GM23338 (cell line): ENCODE data around the gene ABCA13.

Experiments
- CREB1 ChIP-seq: fragments of 250-450 bp; sonication (Bioruptor Pico); IDR thresholded peaks from 2 replicates; pipeline ENCODE4 v1.5.0; 2020; ENCODE audit warnings: low read depth, mild to moderate bottlenecking, moderate library complexity
- CTCF ChIP-seq, 2 experiments: fragments of 200-600 bp in 1 of 2; sonication (generic) in 1 of 2; conservative IDR thresholded peaks; 2 replicates each; pipeline versions ENCODE4 v1.5.1 to v1.6.1; 2016 to 2017; ENCODE audit warnings: antibody characterized with exemption in 2 of 2, low read depth in 2 of 2, mild to moderate bottlenecking in 2 of 2, moderate library complexity in 1 of 2
- ETS1 ChIP-seq: IDR thresholded peaks from 2 replicates; pipeline ENCODE4 v1.6.1; 2016; ENCODE audit warnings: antibody characterized with exemption
- EZH2 ChIP-seq: fragments of 200-600 bp; sonication (generic); IDR thresholded peaks from one replicate; pipeline ENCODE4 v1.8.0; 2017; ENCODE audit warnings: antibody characterized with exemption, mild to moderate bottlenecking, low read depth; ENCODE audit not compliant: unreplicated experiment
- EZH2phosphoT487 ChIP-seq: fragments of 200-600 bp; sonication (generic); IDR thresholded peaks from one replicate; pipeline ENCODE4 v1.8.1; 2018; ENCODE audit warnings: antibody characterized with exemption; ENCODE audit not compliant: unreplicated experiment
- JUNB ChIP-seq: IDR thresholded peaks from one replicate; pipeline ENCODE4 v1.6.1; 2016; ENCODE audit warnings: antibody characterized with exemption; ENCODE audit not compliant: unreplicated experiment
- NANOG ChIP-seq: IDR thresholded peaks from 2 replicates; pipeline ENCODE4 v1.6.1; 2016; ENCODE audit warnings: antibody characterized with exemption, borderline replicate concordance
- POLR2AphosphoS5 ChIP-seq: IDR thresholded peaks from 2 replicates; pipeline ENCODE4 v1.6.1; 2016; ENCODE audit warnings: antibody characterized with exemption, low read depth
- REST ChIP-seq: IDR thresholded peaks from one replicate; pipeline ENCODE4 v1.6.1; 2018; ENCODE audit warnings: antibody characterized with exemption; ENCODE audit not compliant: unreplicated experiment
- STAT1 ChIP-seq: IDR thresholded peaks from one replicate; pipeline ENCODE4 v1.6.1; 2016; ENCODE audit warnings: antibody characterized with exemption; ENCODE audit not compliant: unreplicated experiment
- ZNF114 ChIP-seq: fragments of 250-450 bp; sonication (Bioruptor Pico); IDR thresholded peaks from 2 replicates; pipeline ENCODE4 v1.5.0; 2020; ENCODE audit warnings: mild to moderate bottlenecking, moderate library complexity
- ZNF462 ChIP-seq: fragments of 250-450 bp; sonication (Bioruptor Pico); IDR thresholded peaks from 2 replicates; pipeline ENCODE4 v1.5.0; 2020; ENCODE audit warnings: mild to moderate bottlenecking, moderate library complexity

- no peak for TF ChIP-seq ZNF114 (CRISPR knock-in tag)
- no peak for TF ChIP-seq POLR2AphosphoS5
- TF ChIP-seq CREB1 (CRISPR knock-in tag): no peak
- no peak for TF ChIP-seq CTCF (conservative IDR thresholded peaks at IDR 0.05; ENCODE audit: low read depth in 2 of 2)
- no peak for TF ChIP-seq EZH2phosphoT487
- no peak for TF ChIP-seq EZH2
- no peak for TF ChIP-seq STAT1
- no peak for TF ChIP-seq JUNB
- TF ChIP-seq ZNF462: no peak
- no peak for TF ChIP-seq ETS1
- TF ChIP-seq REST: no peak
- TF ChIP-seq NANOG: no peak
Observed at GRCh38 chr7:48193421-48193820, 22.2 kb downstream of the ABCA13 start.
